A673 (cell line): ENCODE results near the gene CAPZB. TPM values are rescaled to one million over a fixed set of nuclear protein-coding genes. Genes with fewer than 3 reads are reported as not detected.
"Not testable (repeated sequence)": the region's sequence is repeated elsewhere in the genome, so short reads cannot be mapped to it uniquely, and the experiment has no call there.

ENCODE experiments used
- BruUV-seq: library from RNA; stranded (reverse); fragments of 400-500 nt; replicated peaks from 2 replicates; lab custom pipeline; 2021; lab: Mats Ljungman, UMichigan
- CTCF ChIA-PET: fragments of 300-600 bp; sonication (Branson Sonifier 250); formaldehyde crosslinking; loops from one replicate; lab custom pipeline; 2022; ENCODE audit warnings: antibody characterized with exemption; lab: Charles Lee
- POLR2A ChIA-PET: fragments of 300-600 bp; sonication (Branson Sonifier 250); formaldehyde crosslinking; loops from one replicate; lab custom pipeline; 2022; ENCODE audit warnings: antibody characterized with exemption; ENCODE audit not compliant: low non-redundant PET; lab: Charles Lee
- DNase-seq: peaks from one replicate; pipeline ENCODE4 v3.0.0-alpha.2; 2015; ENCODE audit warnings: low spot score
- H3K27ac ChIP-seq: fragments of 200-600 bp; sonication (generic); 2 replicates; pipeline ENCODE4 v1.5.1; 2016; ENCODE audit warnings: mixed run types, low read depth, mild to moderate bottlenecking, mixed read lengths, antibody characterized with exemption, low read length; ENCODE audit not compliant: poor library complexity, severe bottlenecking
- H3K27me3 ChIP-seq: fragments of 200-600 bp; sonication (generic); replicated peaks from 2 replicates; pipeline ENCODE4 v1.6.1; 2017; ENCODE audit warnings: mixed run types, low read depth, mild to moderate bottlenecking, mixed read lengths, antibody characterized with exemption, low read length; ENCODE audit not compliant: insufficient read depth, poor library complexity
- H3K36me3 ChIP-seq: fragments of 200-600 bp; sonication (generic); 2 replicates; pipeline ENCODE4 v1.6.1; 2016; ENCODE audit warnings: mixed run types, mild to moderate bottlenecking, mixed read lengths, antibody characterized with exemption, low read length; ENCODE audit not compliant: insufficient read depth, poor library complexity, severe bottlenecking
- H3K4me1 ChIP-seq: fragments of 200-600 bp; sonication (generic); 2 replicates; pipeline ENCODE4 v1.6.1; 2017; ENCODE audit warnings: mixed run types, mild to moderate bottlenecking, mixed read lengths, antibody characterized with exemption, low read length; ENCODE audit not compliant: insufficient read depth, poor library complexity, severe bottlenecking
- H3K4me3 ChIP-seq: fragments of 200-600 bp; sonication (generic); 2 replicates; pipeline ENCODE4 v1.5.1; 2016; ENCODE audit warnings: low read depth, mixed run types, mild to moderate bottlenecking, mixed read lengths, low read length; ENCODE audit not compliant: poor library complexity, severe bottlenecking
- H3K9me3 ChIP-seq: fragments of 200-600 bp; sonication (generic); 2 replicates; pipeline ENCODE4 v1.6.1; 2016; ENCODE audit warnings: mixed run types, low read depth, mild to moderate bottlenecking, mixed read lengths, antibody characterized with exemption, low read length; ENCODE audit not compliant: poor library complexity, severe bottlenecking
- EZH2 ChIP-seq: fragments of 200-600 bp; sonication (generic); IDR thresholded peaks from 2 replicates; pipeline ENCODE4 v1.6.1; 2017; ENCODE audit warnings: borderline replicate concordance, low read depth, mild to moderate bottlenecking, mixed read lengths, antibody characterized with exemption, low read length; ENCODE audit not compliant: poor library complexity, severe bottlenecking
- intact Hi-C: fragments of 100-400 bp; cut with micrococcal nuclease; formaldehyde crosslinking; loops from one replicate; pipeline ENCODE4 v1.10.0; 2022; ENCODE audit not compliant: unreplicated experiment
- total RNA-seq: library from RNA; stranded (reverse); gene quantifications from 2 replicates; pipeline ENCODE4 v1.2.3, GENCODE V29; 2021
- TF ChIP-seq, protein P1 (sequence below): fragments of 300-800, 200-600 bp; sonication (generic); conservative IDR thresholded peaks from 2 replicates; pipeline ENCODE4 v1.5.1; 2017; ENCODE audit warnings: low read depth, mild to moderate bottlenecking, antibody characterized with exemption, low read length, moderate library complexity, mixed read lengths

CAPZB gene
- total RNA-seq, 1 experiment from 2014 or later: 214 TPM

DNA sequence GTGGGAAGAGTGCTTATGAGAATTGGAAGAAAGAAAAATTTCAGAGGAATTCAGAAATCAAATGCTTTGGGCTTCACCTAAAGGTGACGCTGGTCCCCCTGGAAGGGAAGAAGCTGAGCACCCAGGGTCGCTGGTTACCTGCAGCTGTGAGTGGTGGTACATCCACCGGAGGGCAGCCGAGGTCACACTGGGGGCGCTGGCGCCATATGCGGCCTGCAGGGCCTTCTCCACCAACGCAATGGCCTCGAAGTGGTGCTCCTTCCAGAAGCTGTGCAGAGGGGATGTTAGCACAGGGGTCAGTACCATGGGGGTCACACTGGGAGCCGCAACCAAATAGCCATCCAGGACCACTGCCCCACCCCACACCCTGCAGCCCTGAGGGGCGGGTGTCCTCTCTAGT lies 179.5 kb downstream of the CAPZB start:
- peaks cover 5% of the 10 kb centered on the region for H3K4me1 ChIP-seq
- ChIA-PET CTCF (no interaction called here), POLR2A (no interaction called here)
- no peak overlapping the region for H3K27ac ChIP-seq
- no peaks in the 10 kb centered on the region for H3K27me3 ChIP-seq
- no peak for DNase-seq
- intact Hi-C loops: no loop called here
- H3K36me3 ChIP-seq: peaks cover 48% of the 10 kb centered on the region
- H3K4me3 ChIP-seq: no peak overlapping the region
- no peak for TF ChIP-seq EZH2
- TF ChIP-seq, protein P1, sequence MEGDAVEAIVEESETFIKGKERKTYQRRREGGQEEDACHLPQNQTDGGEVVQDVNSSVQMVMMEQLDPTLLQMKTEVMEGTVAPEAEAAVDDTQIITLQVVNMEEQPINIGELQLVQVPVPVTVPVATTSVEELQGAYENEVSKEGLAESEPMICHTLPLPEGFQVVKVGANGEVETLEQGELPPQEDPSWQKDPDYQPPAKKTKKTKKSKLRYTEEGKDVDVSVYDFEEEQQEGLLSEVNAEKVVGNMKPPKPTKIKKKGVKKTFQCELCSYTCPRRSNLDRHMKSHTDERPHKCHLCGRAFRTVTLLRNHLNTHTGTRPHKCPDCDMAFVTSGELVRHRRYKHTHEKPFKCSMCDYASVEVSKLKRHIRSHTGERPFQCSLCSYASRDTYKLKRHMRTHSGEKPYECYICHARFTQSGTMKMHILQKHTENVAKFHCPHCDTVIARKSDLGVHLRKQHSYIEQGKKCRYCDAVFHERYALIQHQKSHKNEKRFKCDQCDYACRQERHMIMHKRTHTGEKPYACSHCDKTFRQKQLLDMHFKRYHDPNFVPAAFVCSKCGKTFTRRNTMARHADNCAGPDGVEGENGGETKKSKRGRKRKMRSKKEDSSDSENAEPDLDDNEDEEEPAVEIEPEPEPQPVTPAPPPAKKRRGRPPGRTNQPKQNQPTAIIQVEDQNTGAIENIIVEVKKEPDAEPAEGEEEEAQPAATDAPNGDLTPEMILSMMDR: no peak
- BruUV-seq: no TSS peak
- no peaks in the 10 kb centered on the region for H3K9me3 ChIP-seq

DNA sequence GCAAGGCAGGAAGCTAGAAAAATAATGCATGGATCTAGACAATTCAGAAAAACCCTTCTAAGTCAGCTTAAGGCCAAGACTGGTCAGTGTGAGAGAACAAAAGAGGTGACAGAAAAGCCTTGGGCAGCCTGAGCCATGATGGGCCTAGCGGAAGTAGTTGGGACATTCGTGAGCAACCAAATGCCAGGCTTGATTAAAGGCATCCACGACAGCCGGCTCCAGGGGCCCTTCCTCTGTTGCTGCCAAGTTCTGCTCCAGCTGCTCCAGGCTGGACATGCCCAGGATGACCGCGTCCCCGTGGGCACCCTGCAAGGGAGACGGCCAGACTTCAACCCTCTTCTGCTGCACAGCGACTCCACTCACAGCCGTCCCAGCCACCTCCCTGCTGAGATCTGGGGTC lies 181.3 kb downstream of the CAPZB start:
- DNase-seq, H3K27ac ChIP-seq, BruUV-seq, H3K4me3 ChIP-seq, H3K4me1 ChIP-seq, POLR2A ChIA-PET, intact Hi-C loops, CTCF ChIA-PET, H3K9me3 ChIP-seq, H3K27me3 ChIP-seq: not testable (repeated sequence)
- H3K36me3 ChIP-seq: peaks cover 48% of the 10 kb centered on the region

DNA sequence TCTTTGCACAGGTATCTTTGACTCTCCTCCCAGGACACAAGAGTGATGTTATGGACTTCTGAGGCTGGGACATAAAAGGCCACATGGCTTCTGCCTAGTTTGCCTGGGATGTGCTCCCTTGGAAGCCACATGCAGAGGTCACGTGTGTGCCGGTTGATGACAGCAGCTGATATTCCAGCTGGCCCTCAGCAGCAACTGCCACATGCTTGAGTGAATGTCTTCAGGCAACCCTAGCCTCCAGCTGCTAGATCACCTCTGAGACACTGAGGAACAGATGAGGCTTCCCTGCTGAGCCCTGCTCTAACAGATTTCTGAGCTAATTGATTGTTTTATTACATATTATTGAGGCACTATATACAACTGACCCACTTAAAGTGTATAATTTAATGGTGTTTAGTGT lies 185.1 kb downstream of the CAPZB start:
- intact Hi-C loops: no loop called here
- peaks cover 19% of the 10 kb centered on the region for H3K36me3 ChIP-seq
- no peak overlapping the region for H3K4me3 ChIP-seq
- TF ChIP-seq EZH2: no peak
- TF ChIP-seq, protein P1: no peak
- no peaks in the 10 kb centered on the region for H3K27me3 ChIP-seq
- no peak overlapping the region for H3K27ac ChIP-seq
- BruUV-seq: no TSS peak
- H3K4me1 ChIP-seq: no peaks in the 10 kb centered on the region
- DNase-seq: no peak
- ChIA-PET POLR2A (no interaction called here), CTCF (no interaction called here)
- peaks cover 3% of the 10 kb centered on the region for H3K9me3 ChIP-seq

DNA sequence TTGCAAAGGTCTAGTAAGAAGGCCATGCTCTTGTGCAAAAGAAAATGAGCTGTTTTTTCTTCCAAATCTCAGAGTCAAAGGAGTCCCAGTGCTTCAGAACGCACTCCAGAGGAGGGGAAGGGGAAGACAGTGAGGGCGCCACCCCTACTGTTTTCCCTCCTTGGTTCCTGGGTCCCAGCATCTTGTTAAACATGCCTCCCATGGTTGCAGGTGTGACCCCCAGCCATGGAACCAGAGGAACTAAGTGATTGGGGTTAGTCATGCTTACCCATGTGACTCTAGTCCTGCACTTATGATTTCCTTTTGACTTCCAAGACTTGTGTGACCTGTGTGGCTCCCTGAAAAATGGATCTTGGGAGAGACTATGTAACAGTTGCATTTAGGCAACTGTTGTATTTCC lies 190.7 kb downstream of the CAPZB start:
- ChIA-PET POLR2A (no interaction called here), CTCF (no interaction called here)
- Histone ChIP-seq H3K9me3 (peaks cover 28% of the 10 kb centered on the region), H3K4me1 (no peaks in the 10 kb centered on the region), H3K4me3 (no peak overlapping the region), H3K36me3 (peaks cover 5% of the 10 kb centered on the region), H3K27ac (no peak overlapping the region), H3K27me3 (no peaks in the 10 kb centered on the region)
- intact Hi-C loops: no loop called here
- TF ChIP-seq, protein P1: no peak
- no peak for TF ChIP-seq EZH2
- no TSS peak for BruUV-seq
- DNase-seq: no peak
